Choroid plexus epithelial cell (primary cell): ENCODE results near the gene CALCOCO1.

Source experiments
- DNase-seq: peaks from one replicate; pipeline ENCODE4 v3.0.0-alpha.2; 2010; ENCODE audit warnings: low read depth
- H3K4me3 ChIP-seq: 2 replicates; pipeline ENCODE4 v1.5.1; 2011; ENCODE audit warnings: low read depth, mild to moderate bottlenecking, control low read depth, low read length, moderate library complexity
- CTCF ChIP-seq: conservative IDR thresholded peaks from 2 replicates; pipeline ENCODE4 v1.5.1; 2011; ENCODE audit warnings: low read depth, mild to moderate bottlenecking, control low read depth, inconsistent platforms, low read length, moderate library complexity

The CALCOCO1 gene

GRCh38 chr12:53752621-53753020, 25.4 kb upstream of the CALCOCO1 start:
- no peak overlapping the region for H3K4me3 ChIP-seq
- DNase-seq, result no peak
- no peak for TF ChIP-seq CTCF

- TF ChIP-seq CTCF, result no peak
- DNase-seq, result no peak
- no peak overlapping the region for H3K4me3 ChIP-seq
Measured at GRCh38 chr12:53752192-53752601, 24.9 kb upstream of the CALCOCO1 start.

GRCh38 chr12:53751336-53752191, 24.3 kb upstream of the CALCOCO1 start, which contains the start of gene CISTR:
Gene CISTR, minus strand, starts transcription at chr12:53751979.
- no peak for DNase-seq
- no peak for TF ChIP-seq CTCF
- peak within 1 kb of the TSS; percentile 29 for H3K4me3 ChIP-seq

- DNase-seq, result no peak
- H3K4me3 ChIP-seq, result peak overlapping the region; percentile 29
- no peak for TF ChIP-seq CTCF
Measured at GRCh38 chr12:53750812-53751335, 23.6 kb upstream of the CALCOCO1 start.

GRCh38 chr12:53749986-53750811, 22.9 kb upstream of the CALCOCO1 start:
- no peak overlapping the region for H3K4me3 ChIP-seq
- no peak for TF ChIP-seq CTCF
- DNase-seq, result no peak

- DNase-seq, result no peak
- H3K4me3 ChIP-seq, result no peak overlapping the region
- no peak for TF ChIP-seq CTCF
Measured at GRCh38 chr12:53748072-53748840, 21.0 kb upstream of the CALCOCO1 start.
